Spleen (tissue), 11 donors: Measurements from ENCODE around the gene PHF20. TPM values are rescaled to one million over a fixed set of nuclear protein-coding genes. Genes with fewer than 3 reads are reported as not detected.
A peak's percentile ranks its signal among the peaks of the same experiment; 100 is the strongest.
"Not testable (repeated sequence)": the region's sequence is repeated elsewhere in the genome, so short reads cannot be mapped to it uniquely, and the experiment has no call there.

Experiments
- DNase-seq: peaks from one replicate; pipeline ENCODE4 v3.0.0-alpha.2; 2020
- H3K27ac ChIP-seq, 8 donors: fragments of 200-600 bp; sonication (generic) in 7 of 8; 1 replicate in 4 of 8; 2 replicates in 4 of 8; pipeline versions ENCODE4 v1.5.0 to v1.8.0; 2016 to 2021; ENCODE audit warnings: inconsistent platforms in 4 of 8, mild to moderate bottlenecking in 4 of 8, moderate library complexity in 1 of 8
- H3K27me3 ChIP-seq, 7 donors: fragments of 200-600 bp; sonication (generic) in 6 of 7; replicated peaks in 1 of 7; 1 replicate in 4 of 7; 2 replicates in 3 of 7; pipeline versions ENCODE4 v1.5.0 to v1.8.0; 2016 to 2021; ENCODE audit warnings: inconsistent platforms in 3 of 7, mild to moderate bottlenecking in 1 of 7
- H3K36me3 ChIP-seq, 6 donors: fragments of 200-600 bp; sonication (generic) in 5 of 6; 1 replicate in 4 of 6; 2 replicates in 2 of 6; pipeline versions ENCODE4 v1.5.0 to v1.8.0; 2016 to 2021; ENCODE audit warnings: inconsistent platforms in 2 of 6
- H3K4me1 ChIP-seq, 6 donors: fragments of 200-600 bp; sonication (generic) in 5 of 6; 1 replicate in 3 of 6; 2 replicates in 3 of 6; pipeline versions ENCODE4 v1.5.0 to v1.8.0; 2016 to 2021; ENCODE audit warnings: inconsistent platforms in 3 of 6
- H3K4me3 ChIP-seq, 8 donors: fragments of 200-600 bp; sonication (generic) in 7 of 8; 1 replicate in 4 of 8; 2 replicates in 4 of 8; pipeline versions ENCODE4 v1.5.0 to v1.8.0; 2016 to 2021; ENCODE audit warnings: inconsistent platforms in 4 of 8, mild to moderate bottlenecking in 4 of 8, moderate library complexity in 2 of 8
- H3K9me3 ChIP-seq, 8 donors: fragments of 200-600 bp; sonication (generic) in 7 of 8; 1 replicate in 4 of 8; 2 replicates in 4 of 8; pipeline versions ENCODE4 v1.5.0 to v1.8.0; 2016 to 2021; ENCODE audit warnings: inconsistent platforms in 4 of 8
- CTCF ChIP-seq, 11 experiments: fragments of 200-600 bp in 7 of 11; fragments of 450-650 bp in 4 of 11; sonication (generic) in 4 of 11; IDR thresholded peaks in 8 of 11; conservative IDR thresholded peaks in 3 of 11; 1 replicate in 7 of 11; 2 replicates in 4 of 11; pipeline versions ENCODE4 v1.4.0 to v1.8.0; 2016 to 2021; ENCODE audit warnings: antibody characterized with exemption in 11 of 11, inconsistent platforms in 4 of 11, mild to moderate bottlenecking in 1 of 11
- POLR2A ChIP-seq, 3 donors: fragments of 450-650 bp; IDR thresholded peaks; one replicate each; pipeline ENCODE4 v1.5.1; 2017; ENCODE audit warnings: antibody characterized with exemption in 3 of 3, mild to moderate bottlenecking in 1 of 3
- POLR2AphosphoS5 ChIP-seq, 3 donors: sonication (generic); formaldehyde crosslinking; IDR thresholded peaks; one replicate each; pipeline ENCODE4 v1.5.1; 2017; ENCODE audit warnings: antibody characterized with exemption in 3 of 3
- WGBS, 5 donors: extraction: QIAGEN DNeasy Blood & Tissue Kit in 3 of 5; methylation state at CpG; one replicate each; pipeline versions ENCODE4 v1.1.5 to v1.1.7; 2013 to 2018; 5-methylcytosine and 5-hydroxymethylcytosine counted together
- intact Hi-C: fragments of 100-400 bp; cut with DNase I; formaldehyde crosslinking; loops from one replicate; pipeline ENCODE4 v1.15.0; 2023; ENCODE audit warnings: low total_unique reads
- polyA plus RNA-seq, 3 donors: library from polyadenylated mRNA; stranded (reverse); fragments of 200-250 nt; gene quantifications; one replicate each; pipeline ENCODE4 v1.2.1, GENCODE V29; 2013
- total RNA-seq, 7 donors: library from RNA; depleted of rRNA in 3 of 7; stranded (reverse); fragments of >200 nt in 3 of 7; fragmentation: NEBNext Ultra II Directional in 4 of 7; extraction: Animal tissue kit (Norgen Biotek cat#: 25700) in 4 of 7; gene quantifications; one replicate each; pipeline versions ENCODE4 v1.1.0 to v1.2.1, GENCODE V29; 2016 to 2021
- donor health status: healthy with polysubstance abuse.
- donor health status: DM: no; HTN: no; CAD: no; lungs with moderate emphysema.
- donor health status: DM: no; HTN: no; CAD: no.
- donor health status: Bipolar disorder and iron deficiency.
- donor health status: healthy.
- donor health status: DM: no; HTN: no; CAD: no.
- donor health status: DM: yes; HTN: yes; CAD: no.

The PHF20 gene
- total and polyA plus RNA-seq, 10 donors: 40.0 to 89.9 (median 57.4) TPM

- no peak for DNase-seq
- peaks cover 0 to 12% (median 0%) of the 10 kb centered on the region in 6 donors for H3K36me3 ChIP-seq
- 1 to 2% (median 1%) methylated on average over 19 of the region's 19 CpGs for WGBS, 5 donors
- no peak for TF ChIP-seq POLR2AphosphoS5 (IDR thresholded peaks at IDR 0.05)
- no peak for TF ChIP-seq CTCF (IDR thresholded peaks at IDR 0.05 in 8 of 11, conservative IDR thresholded peaks at IDR 0.05 in 3 of 11)
- TF ChIP-seq POLR2A (IDR thresholded peaks at IDR 0.05): no peak
- H3K4me3 ChIP-seq: peak overlapping the region; percentile 50 to 94 (median 84)
- intact Hi-C loops: no loop called here
- H3K9me3 ChIP-seq: peaks cover 0 to 6% (median 0%) of the 10 kb centered on the region in 8 donors
- H3K27me3 ChIP-seq: no peaks in the 10 kb centered on the region
- H3K4me1 ChIP-seq: peaks cover 19 to 40% (median 30%) of the 10 kb centered on the region in 6 donors
- H3K27ac ChIP-seq: peak overlapping the region; percentile 97 to 100 (median 99)
Observed at GRCh38 chr20:35954907-35955251, 183.1 kb downstream of the PHF20 start.

- Histone ChIP-seq H3K36me3 (peaks cover 0 to 8% (median 0%) of the 10 kb centered on the region in 6 donors), H3K27ac (no peak overlapping the region), H3K4me3 (no peak overlapping the region), H3K27me3 (no peaks in the 10 kb centered on the region), H3K9me3 (peaks cover 0 to 6% (median 0%) of the 10 kb centered on the region in 8 donors), H3K4me1 (peaks cover 19 to 33% (median 29%) of the 10 kb centered on the region in 6 donors)
- intact Hi-C loops: no loop called here
- TF ChIP-seq POLR2A (IDR thresholded peaks at IDR 0.05) (no peak), POLR2AphosphoS5 (IDR thresholded peaks at IDR 0.05) (no peak), CTCF (IDR thresholded peaks at IDR 0.05 in 8 of 11, conservative IDR thresholded peaks at IDR 0.05 in 3 of 11) (no peak)
- DNase-seq: no peak
Observed at GRCh38 chr20:35956616-35957015, 184.8 kb downstream of the PHF20 start.

- H3K9me3 ChIP-seq, DNase-seq, H3K27ac ChIP-seq, H3K36me3 ChIP-seq, intact Hi-C loops, H3K27me3 ChIP-seq, H3K4me3 ChIP-seq: not testable (repeated sequence)
- 76 to 86% (median 78%) methylated on average over 6 of the region's 6 CpGs for WGBS, 5 donors
- peaks cover 6 to 14% (median 10%) of the 10 kb centered on the region in 6 donors for H3K4me1 ChIP-seq
Observed at GRCh38 chr20:35959291-35959690, 187.5 kb downstream of the PHF20 start.

GRCh38 chr20:35963878-35964277 lies 192.1 kb downstream of the PHF20 start:
- H3K4me3 ChIP-seq: no peak overlapping the region
- WGBS, 5 donors: 86 to 95% (median 92%) methylated on average over 4 of the region's 4 CpGs
- no peak for DNase-seq
- no peaks in the 10 kb centered on the region for H3K4me1 ChIP-seq
- H3K27ac ChIP-seq: no peak overlapping the region
- peaks cover 0 to 6% (median 0%) of the 10 kb centered on the region in 8 donors for H3K9me3 ChIP-seq
- H3K27me3 ChIP-seq: no peaks in the 10 kb centered on the region
- TF ChIP-seq POLR2AphosphoS5 (IDR thresholded peaks at IDR 0.05): no peak
- no peak for TF ChIP-seq POLR2A (IDR thresholded peaks at IDR 0.05)
- no peak for TF ChIP-seq CTCF (IDR thresholded peaks at IDR 0.05 in 8 of 11, conservative IDR thresholded peaks at IDR 0.05 in 3 of 11)
- intact Hi-C loops: no loop called here
- H3K36me3 ChIP-seq: no peaks in the 10 kb centered on the region
